Measurements from ENCODE around the gene SHH.

DNA sequence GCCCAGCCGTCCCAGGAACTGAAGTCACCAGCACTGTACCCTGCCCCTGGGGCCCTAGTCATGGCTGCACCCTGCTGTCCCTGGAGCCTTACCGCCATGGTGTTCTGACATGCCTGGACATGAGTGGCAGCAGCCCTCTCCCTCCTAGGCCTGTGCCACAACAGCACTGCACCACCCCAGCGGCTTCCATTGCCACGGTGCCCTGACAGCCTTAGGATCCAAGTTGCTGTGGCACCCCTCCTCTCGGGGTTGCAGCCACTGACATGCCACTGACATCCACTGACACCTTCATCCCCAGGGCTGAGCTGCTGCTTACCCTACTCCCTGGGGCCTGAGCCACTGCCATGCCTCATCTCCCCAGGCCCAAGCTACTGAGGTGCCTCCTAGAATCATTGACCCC lies 39.6 kb upstream of the SHH start:
- TF ChIP-seq, protein P1, sequence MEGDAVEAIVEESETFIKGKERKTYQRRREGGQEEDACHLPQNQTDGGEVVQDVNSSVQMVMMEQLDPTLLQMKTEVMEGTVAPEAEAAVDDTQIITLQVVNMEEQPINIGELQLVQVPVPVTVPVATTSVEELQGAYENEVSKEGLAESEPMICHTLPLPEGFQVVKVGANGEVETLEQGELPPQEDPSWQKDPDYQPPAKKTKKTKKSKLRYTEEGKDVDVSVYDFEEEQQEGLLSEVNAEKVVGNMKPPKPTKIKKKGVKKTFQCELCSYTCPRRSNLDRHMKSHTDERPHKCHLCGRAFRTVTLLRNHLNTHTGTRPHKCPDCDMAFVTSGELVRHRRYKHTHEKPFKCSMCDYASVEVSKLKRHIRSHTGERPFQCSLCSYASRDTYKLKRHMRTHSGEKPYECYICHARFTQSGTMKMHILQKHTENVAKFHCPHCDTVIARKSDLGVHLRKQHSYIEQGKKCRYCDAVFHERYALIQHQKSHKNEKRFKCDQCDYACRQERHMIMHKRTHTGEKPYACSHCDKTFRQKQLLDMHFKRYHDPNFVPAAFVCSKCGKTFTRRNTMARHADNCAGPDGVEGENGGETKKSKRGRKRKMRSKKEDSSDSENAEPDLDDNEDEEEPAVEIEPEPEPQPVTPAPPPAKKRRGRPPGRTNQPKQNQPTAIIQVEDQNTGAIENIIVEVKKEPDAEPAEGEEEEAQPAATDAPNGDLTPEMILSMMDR (IDR thresholded peaks at IDR 0.05) = no peak
- no peak for TF ChIP-seq POLR2A (IDR thresholded peaks at IDR 0.05)
